MM.1S (cell line): ENCODE data around the gene TNRC6A.

Experiments used
- CTCF ChIP-seq: fragments of 300-600 bp; sonication (generic); IDR thresholded peaks from 2 replicates; pipeline ENCODE4 v1.5.1; 2016; ENCODE audit warnings: antibody characterized with exemption, low read length, mixed read lengths
- EZH2 ChIP-seq: fragments of 300-600 bp; sonication (generic); optimal IDR thresholded peaks from 2 replicates; pipeline ENCODE3; 2017; ENCODE audit warnings: low read depth, mild to moderate bottlenecking, antibody characterized with exemption, low read length, mixed read lengths
- EZH2phosphoT487 ChIP-seq: fragments of 300-600 bp; sonication (generic); IDR thresholded peaks from 2 replicates; pipeline ENCODE4 v1.6.1; 2018; ENCODE audit warnings: antibody characterized with exemption, low read length

DNA sequence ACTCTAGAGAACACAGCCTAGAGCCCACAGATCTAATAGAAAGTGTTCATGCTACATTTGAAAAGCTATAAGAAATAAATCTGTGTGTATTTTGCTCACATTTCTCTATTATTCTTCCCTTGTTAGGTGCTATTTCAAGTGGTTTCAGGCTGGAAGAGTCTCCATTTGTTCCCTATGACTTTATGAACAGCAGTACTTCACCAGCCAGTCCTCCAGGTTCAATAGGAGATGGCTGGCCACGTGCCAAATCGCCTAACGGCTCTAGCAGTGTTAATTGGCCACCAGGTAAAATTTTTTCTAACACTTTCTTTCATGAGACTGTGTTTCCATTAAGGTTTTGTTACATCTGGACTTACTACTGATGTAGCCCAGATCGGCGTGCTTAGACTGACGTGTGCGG, 85.6 kb downstream of the TNRC6A start:
- TF ChIP-seq CTCF = no peak
- no peak for TF ChIP-seq EZH2
- TF ChIP-seq EZH2phosphoT487 = no peak
